ENCODE measurements around the gene CMC2.
A peak's percentile ranks its signal among the peaks of the same experiment; 100 is the strongest.

The CMC2 gene

DNA sequence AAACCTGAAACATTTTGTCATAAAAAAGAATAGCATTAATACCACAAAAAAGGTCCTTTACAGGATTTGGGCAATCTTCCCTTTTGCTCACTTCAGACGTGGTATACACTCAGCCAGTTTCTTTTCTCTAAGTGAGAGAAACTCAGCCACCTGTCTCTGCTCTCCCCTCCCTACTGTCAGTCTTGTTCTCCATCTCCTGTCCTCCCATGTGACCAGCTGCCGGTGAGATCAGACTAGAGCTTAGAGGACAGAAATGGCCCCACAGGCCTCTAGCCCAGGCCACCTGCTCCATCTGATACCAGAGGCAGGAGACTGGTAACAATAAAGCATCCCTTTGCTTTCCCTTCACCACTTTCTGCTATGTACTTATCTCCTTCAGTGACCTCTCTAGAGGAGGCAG is 34.9 kb downstream of the CMC2 start:
- no peak for DNase-seq

- DNase-seq = no peak
These were observed 37.6 kb downstream of the CMC2 start for GRCh38 chr16:80969114-80969484.

DNA sequence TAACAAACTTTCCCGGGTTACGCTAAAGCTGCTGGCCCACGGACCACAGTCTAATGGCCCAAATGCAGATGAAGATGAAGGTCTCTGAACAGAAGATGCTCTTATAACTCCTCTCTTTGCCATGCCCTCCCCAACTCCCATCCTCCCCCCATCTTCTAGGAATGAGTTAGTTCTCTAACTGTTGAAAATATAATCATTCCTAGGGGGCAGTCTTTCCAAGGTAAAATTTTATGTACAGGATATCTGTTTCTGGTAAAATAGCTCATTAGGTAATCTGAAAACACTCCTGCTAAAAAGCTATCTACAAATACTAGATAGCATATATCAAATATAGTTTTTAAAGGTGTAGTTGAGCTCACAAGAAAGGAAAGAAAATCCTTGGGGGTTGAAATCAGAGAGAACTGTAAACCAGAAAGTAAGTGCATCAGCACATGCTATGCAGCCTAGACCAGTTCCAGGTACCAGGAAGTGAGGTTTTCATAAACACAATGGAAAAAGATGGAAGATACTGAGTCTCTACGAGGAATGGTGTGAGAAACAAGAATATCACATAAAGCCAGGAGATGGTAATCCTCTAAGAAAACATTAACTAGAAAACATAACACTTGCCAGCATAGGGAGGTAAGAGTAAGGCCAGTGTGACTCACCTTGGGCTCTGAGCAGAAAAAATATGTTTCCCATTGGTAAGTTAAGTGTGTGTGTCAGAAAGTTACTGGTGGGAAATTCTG is 38.1 kb downstream of the CMC2 start:
- DNase-seq = no peak

DNA sequence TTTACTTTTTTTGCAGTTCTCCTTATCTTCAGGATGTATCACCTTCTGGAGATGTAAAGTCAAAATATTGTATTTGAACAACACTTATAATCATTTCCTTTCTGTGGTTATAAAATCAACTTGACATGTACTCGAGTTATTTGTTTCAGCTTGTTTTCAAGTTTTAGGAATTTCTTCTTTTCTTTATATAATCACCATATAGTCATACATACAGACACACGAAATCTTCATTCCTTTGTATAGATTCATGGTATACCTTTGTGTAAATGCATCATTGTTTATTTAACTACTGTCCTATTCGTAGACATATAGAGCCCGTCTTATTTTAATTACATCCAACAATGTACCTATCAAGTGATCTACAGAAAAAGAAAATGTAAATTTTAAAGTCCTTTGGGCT is 40.1 kb downstream of the CMC2 start:
- DNase-seq = no peak

- no peak for DNase-seq
These were observed 42.3 kb downstream of the CMC2 start for GRCh38 chr16:80964351-80964750.

GRCh38 chr16:80962879-80963278 is 43.8 kb downstream of the CMC2 start:
- no peak for DNase-seq

DNA sequence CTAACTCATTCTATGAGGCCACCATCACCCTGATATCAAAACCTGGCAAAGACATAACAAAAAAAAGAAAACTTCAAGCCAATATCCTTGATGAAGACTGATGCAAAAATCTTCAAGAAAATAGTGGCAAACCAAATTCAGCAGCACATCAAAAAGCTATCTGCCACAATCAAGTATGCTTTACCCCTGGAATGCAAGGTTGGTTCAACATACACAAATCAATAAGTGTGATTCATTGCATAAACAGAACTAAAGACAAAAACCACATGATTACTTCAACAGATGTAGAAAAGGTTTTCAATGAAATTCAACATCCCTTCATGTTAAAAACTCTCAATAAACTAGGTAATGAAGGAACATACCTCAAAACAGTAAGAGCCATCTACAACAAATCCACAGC is 48.4 kb downstream of the CMC2 start:
- no peak for DNase-seq

GRCh38 chr16:80954985-80955384 is 51.7 kb downstream of the CMC2 start:
- DNase-seq = no peak

GRCh38 chr16:80948886-80949493 is 57.7 kb downstream of the CMC2 start:
- DNase-seq = peak in 1 of 2 donors; percentile 14

GRCh38 chr16:80947708-80948625 is 58.7 kb downstream of the CMC2 start:
- no peak for DNase-seq

- no peak for DNase-seq
These were observed 59.4 kb downstream of the CMC2 start for GRCh38 chr16:80947239-80947638.

DNA sequence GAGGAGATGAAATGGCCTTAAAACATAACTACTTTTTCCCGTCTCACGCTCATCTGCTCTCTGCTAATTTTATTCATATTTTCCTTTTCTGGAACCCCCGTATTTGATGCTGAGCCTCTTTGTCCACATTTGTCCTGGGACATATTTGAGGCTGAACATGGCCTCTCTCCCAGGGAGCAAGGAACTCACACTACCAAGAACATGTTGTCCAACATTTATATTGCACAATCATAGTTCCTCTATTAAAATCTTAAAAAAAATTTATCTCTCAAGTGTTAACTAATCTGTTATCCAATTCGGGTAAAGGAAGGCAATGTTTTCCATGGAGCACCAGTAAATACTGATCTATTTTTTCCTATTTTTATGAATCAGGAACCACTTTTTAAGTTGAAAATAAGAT is 60.2 kb downstream of the CMC2 start:
- DNase-seq = no peak

DNA sequence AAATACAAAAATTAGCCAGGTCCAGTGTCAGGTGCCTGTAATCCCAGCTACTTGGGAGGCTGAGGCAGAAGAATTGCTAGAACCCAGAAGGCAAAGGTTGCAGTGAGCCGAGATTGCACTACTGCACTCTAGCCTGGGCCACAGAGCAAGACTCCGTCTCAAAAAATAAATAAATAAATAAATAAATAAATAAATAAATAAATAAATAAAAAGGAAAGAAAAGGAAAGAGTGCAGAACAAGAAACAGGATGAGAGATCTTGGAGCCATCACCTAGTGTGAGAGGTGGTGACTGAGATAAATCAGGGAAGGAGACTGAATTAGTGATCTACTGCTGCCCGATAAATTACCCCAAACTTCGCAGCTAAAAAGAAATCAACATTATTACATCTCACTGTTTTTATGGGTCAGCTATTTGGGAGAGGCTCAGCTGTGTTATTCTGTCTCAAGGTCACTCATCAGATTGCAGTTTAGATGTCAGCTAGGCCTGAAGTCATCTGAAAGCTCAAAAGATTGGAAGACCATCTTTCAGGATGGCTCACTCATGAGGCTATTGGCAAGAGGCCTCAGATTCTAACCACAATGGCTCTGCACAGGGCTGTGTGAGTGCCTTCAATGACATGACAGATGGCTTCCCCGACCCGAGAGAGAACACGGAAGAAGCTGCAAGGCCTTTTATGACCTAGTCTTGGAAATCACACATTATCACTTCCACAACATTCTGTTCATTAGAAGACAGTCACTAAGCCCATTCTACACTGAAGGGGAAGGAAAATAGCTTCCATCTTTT is 66.4 kb downstream of the CMC2 start:
- no peak for DNase-seq

DNA sequence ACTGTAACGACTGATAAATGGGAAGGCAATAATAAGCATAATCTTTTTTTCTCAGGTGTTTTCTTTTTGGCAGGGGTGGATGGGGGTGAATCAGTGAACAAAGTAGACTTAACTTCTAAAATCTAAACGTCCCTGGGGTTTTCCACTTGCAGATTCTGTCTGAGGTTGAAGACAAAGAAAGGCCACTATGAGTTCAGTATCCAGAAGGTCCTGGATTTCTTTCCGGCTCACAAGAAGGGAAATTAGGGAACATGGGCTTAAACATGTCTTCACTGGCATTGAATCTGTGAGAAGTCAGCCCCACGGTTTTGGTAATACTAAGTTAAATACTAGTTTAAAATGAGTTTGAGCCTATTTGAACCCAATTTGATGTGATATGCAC is 67.8 kb downstream of the CMC2 start:
- DNase-seq = no peak

- no peak for DNase-seq
These were observed 68.4 kb downstream of the CMC2 start for GRCh38 chr16:80938004-80938878.

DNA sequence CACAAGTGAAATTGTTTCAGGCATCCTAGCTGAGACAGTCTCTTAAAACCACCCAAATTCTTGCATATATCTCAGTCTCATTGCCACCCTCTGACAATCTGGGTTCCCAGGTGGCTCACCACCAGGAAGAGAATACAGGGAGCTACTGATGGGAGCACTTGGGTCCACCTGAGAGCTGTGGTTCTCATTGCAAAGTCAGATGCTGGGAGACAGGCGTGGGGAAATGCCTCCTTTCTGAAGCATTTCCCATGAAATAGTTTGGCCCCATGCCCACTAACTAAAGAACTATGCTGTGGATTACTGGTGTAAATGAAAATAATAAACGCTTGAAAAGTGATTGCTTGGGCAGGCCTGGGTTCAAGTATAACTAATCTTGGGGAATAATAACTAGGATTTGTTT is 70.3 kb downstream of the CMC2 start:
- DNase-seq = no peak

DNA sequence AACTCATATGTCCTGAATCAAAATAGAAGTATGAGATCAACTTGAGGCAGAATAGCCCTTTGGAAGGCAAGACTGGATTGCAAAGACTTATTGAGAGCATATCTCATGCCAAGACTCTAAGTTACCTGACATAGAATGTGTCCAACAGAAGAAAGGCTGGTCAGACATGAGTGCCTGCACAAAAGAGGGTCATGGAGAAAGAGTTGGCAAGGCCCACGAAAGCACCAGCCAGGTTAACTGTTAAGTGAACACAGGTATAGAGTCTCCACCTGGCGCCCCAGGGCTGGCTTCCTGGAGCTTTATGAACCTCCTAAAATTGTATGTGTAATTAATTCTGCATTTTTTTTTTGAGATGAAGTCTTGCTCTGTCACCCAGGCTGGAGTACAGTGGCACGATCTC is 71.0 kb downstream of the CMC2 start:
- DNase-seq = no peak

DNA sequence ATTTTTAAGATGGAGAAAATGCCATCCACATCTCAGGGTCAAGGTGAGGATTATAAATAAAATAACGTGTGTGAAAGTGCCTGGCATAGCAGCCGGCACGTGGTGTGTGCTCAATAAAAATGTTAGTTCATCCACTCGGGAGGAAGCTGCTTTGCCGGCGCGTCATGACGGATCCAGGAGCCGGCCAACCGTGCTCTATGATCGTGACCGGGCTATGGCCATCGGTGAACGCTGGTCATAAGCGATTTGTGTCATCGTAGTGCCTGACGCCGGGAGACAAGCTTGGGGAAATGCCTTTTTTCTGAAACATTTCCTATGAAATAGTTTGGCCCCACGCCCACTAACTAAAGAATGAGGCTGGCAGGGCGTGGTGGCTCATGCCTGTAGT is 74.0 kb downstream of the CMC2 start:
- no peak for DNase-seq

DNA sequence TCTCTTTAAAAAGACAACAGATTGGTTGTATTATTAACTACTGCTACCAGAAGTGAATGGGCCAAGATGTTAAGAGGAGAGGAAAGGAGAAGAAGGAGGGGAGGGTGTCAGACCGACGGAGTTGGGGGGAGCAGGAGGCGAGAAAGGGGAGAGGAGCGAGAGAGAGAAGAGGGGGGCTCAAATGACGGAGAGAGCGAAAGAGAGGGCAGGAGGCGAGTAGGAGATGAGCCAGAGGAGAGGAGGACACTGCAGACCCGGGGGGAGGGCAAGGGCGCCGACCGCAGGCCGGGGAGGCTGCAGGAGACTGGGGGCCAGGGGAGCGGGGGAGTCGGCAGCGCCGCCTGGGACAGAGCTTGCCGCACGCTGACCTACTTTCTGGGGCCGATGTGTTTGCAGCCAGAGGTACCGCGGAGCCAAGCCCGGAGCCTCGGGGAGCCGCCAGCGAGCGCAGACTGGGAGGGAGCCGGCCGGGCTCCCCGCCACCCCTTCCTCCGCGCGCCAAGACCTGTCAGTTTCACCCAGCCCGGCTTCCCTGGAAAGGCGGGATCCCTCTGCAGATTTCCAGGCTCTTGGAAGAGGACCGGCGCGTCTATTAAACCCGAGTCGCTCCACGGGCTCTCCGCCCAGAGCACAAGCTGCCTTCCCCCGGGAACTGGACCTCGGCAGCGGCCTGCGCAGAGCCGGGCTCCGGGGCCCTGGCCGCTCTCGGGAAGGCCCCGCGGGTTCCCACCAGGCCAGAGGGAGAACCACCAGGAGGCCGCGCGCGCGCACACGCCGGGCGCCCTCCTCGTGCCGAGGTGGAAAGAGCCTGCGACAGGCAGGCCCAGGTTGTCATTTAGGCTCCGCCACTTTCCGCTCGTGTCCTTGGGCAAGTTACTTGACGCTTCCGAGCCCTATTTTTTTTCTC is 74.6 kb downstream of the CMC2 start:
- DNase-seq = no peak

GRCh38 chr16:80924372-80924978 is 82.2 kb downstream of the CMC2 start:
- DNase-seq = peak; percentile 3 to 26

DNA sequence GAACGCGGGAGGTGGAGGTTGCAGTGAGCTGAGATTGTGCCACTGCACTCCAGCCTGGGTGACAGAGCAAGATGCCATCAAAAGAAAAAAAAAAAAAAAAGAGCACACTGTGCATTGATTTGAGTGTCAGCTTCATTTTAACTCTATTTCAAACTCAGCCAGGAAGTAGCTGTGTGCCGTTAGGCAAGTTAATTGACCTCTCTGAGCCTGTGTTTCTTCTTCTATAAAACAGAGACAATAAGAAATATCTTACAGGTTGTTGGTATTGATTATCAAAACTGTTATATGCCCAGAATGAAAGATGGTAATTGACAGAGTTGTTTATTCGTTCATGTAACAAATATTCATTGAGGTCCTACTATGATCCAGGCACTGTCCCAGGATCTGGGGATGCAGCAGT is 83.3 kb downstream of the CMC2 start:
- DNase-seq = no peak

All from CD4-positive, alpha-beta T cell treated with Interleukin-1 beta for 1 hour (primary cell).